Neuronal stem cell (in vitro differentiated cells): ENCODE data around the gene MRTFB.
"Not testable (repeated sequence)": the region's sequence is repeated elsewhere in the genome, so short reads cannot be mapped to it uniquely, and the experiment has no call there.

Source experiments
- DNase-seq: peaks from one replicate; pipeline ENCODE4 v3.0.0-alpha.2; 2013; ENCODE audit warnings: low spot score
- H2AFZ ChIP-seq: one replicate; pipeline ENCODE4 v1.6.1; 2013; ENCODE audit warnings: mild to moderate bottlenecking, low read length, inconsistent platforms
- H2AK5ac ChIP-seq: 2 replicates; pipeline ENCODE4 v1.6.1; 2013; ENCODE audit warnings: low read depth, mild to moderate bottlenecking, inconsistent platforms, low read length, moderate library complexity, mixed read lengths
- H2BK120ac ChIP-seq: 2 replicates; pipeline ENCODE4 v1.6.1; 2013; ENCODE audit warnings: low read depth, mild to moderate bottlenecking, inconsistent platforms, low read length, moderate library complexity, mixed read lengths
- H2BK12ac ChIP-seq: one replicate; pipeline ENCODE4 v1.6.1; 2013; ENCODE audit warnings: low read length, inconsistent platforms
- H2BK15ac ChIP-seq: 2 replicates; pipeline ENCODE4 v1.6.1; 2013; ENCODE audit warnings: mild to moderate bottlenecking, low read length, inconsistent platforms, mixed read lengths
- H2BK5ac ChIP-seq: one replicate; pipeline ENCODE4 v1.6.1; 2013; ENCODE audit warnings: inconsistent platforms, mild to moderate bottlenecking, low read length, moderate library complexity
- H3K14ac ChIP-seq: one replicate; pipeline ENCODE4 v1.6.1; 2013; ENCODE audit warnings: low read length, inconsistent platforms
- H3K18ac ChIP-seq: 2 replicates; pipeline ENCODE4 v1.6.1; 2013; ENCODE audit warnings: low read length, inconsistent platforms
- H3K23ac ChIP-seq: 2 replicates; pipeline ENCODE4 v1.6.1; 2013; ENCODE audit warnings: low read depth, mild to moderate bottlenecking, mixed read lengths, low read length, inconsistent platforms; ENCODE audit not compliant: poor library complexity
- H3K27ac ChIP-seq: replicated peaks from 3 replicates; pipeline ENCODE4 v1.5.1; 2013; ENCODE audit warnings: low read length, inconsistent platforms
- H3K27me3 ChIP-seq, 3 experiments: 2 replicates each; pipeline ENCODE4 v1.6.1; 2013; ENCODE audit warnings: low read length in 3 of 3, mild to moderate bottlenecking in 2 of 3, inconsistent platforms in 1 of 3, low read depth in 1 of 3, mixed read lengths in 1 of 3, moderate library complexity in 1 of 3; ENCODE audit not compliant: control insufficient read depth in 3 of 3, insufficient read depth in 3 of 3
- H3K36me3 ChIP-seq, 2 donors: replicated peaks in 1 of 2; 2 replicates each; pipeline ENCODE4 v1.6.1; 2013; ENCODE audit warnings: low read length in 2 of 2; ENCODE audit not compliant: control insufficient read depth in 2 of 2, insufficient read depth in 2 of 2
- H3K4ac ChIP-seq: 2 replicates; pipeline ENCODE4 v1.6.1; 2013; ENCODE audit warnings: inconsistent platforms, mild to moderate bottlenecking, low read length, moderate library complexity
- H3K4me1 ChIP-seq, 2 donors: 1 replicate in 1 of 2; 2 replicates in 1 of 2; pipeline ENCODE4 v1.6.1; 2013; ENCODE audit warnings: low read length in 2 of 2, low read depth in 1 of 2; ENCODE audit not compliant: control insufficient read depth in 2 of 2, insufficient read depth in 1 of 2
- H3K4me2 ChIP-seq: one replicate; pipeline ENCODE4 v1.6.1; 2013; ENCODE audit warnings: mild to moderate bottlenecking, low read length, inconsistent platforms; ENCODE audit not compliant: insufficient read depth, poor library complexity, severe bottlenecking
- H3K4me3 ChIP-seq, 2 donors: 2 replicates each; pipeline ENCODE4 v1.5.1; 2013; ENCODE audit warnings: low read length in 2 of 2, mild to moderate bottlenecking in 2 of 2, inconsistent platforms in 1 of 2, moderate library complexity in 1 of 2
- H3K79me1 ChIP-seq: one replicate; pipeline ENCODE4 v1.6.1; 2013; ENCODE audit warnings: low read depth, mild to moderate bottlenecking, inconsistent platforms, low read length, moderate library complexity
- H3K9ac ChIP-seq: one replicate; pipeline ENCODE4 v1.6.1; 2013; ENCODE audit warnings: mild to moderate bottlenecking, low read depth, low read length, inconsistent platforms; ENCODE audit not compliant: poor library complexity
- H3K9me3 ChIP-seq, 2 donors: replicated peaks in 1 of 2; 2 replicates each; pipeline versions ENCODE3 to v1.6.1; 2013; ENCODE audit warnings: low read length in 2 of 2, mild to moderate bottlenecking in 2 of 2, inconsistent platforms in 1 of 2, low read depth in 1 of 2, mixed read lengths in 1 of 2, moderate library complexity in 1 of 2; ENCODE audit not compliant: control insufficient read depth in 2 of 2, insufficient read depth in 1 of 2
- H4K8ac ChIP-seq: one replicate; pipeline ENCODE4 v1.6.1; 2013; ENCODE audit warnings: low read depth, mild to moderate bottlenecking, inconsistent platforms, low read length, moderate library complexity
- H4K91ac ChIP-seq: one replicate; pipeline ENCODE4 v1.6.1; 2013; ENCODE audit warnings: low read length, low read depth, mild to moderate bottlenecking, inconsistent platforms; ENCODE audit not compliant: poor library complexity
- WGBS, 2 donors: extraction: QIAGEN DNeasy Blood & Tissue Kit; methylation state at CpG; one replicate each; pipeline ENCODE4 v1.1.7; 2013; ENCODE audit warnings: missing lambda C conversion rate in 2 of 2, mixed read lengths in 1 of 2; ENCODE audit not compliant: insufficient read length in 2 of 2, insufficient replicate concordance in 1 of 2; ENCODE audit errors: extremely low coverage in 2 of 2; 5-methylcytosine and 5-hydroxymethylcytosine counted together

The MRTFB gene

GRCh38 chr16:14181371-14182050 is 110.4 kb downstream of the MRTFB start:
- no peak overlapping the region for H2AK5ac ChIP-seq
- no peaks in the 10 kb centered on the region for H3K36me3 ChIP-seq
- no peak overlapping the region for H2BK12ac ChIP-seq
- WGBS, 2 donors, result no CpG with 5 or more reads among the region's 2 CpGs
- no peak for DNase-seq
- H3K79me1 ChIP-seq, result no peaks in the 10 kb centered on the region
- no peak overlapping the region for H3K4ac ChIP-seq
- no peak overlapping the region for H3K4me2 ChIP-seq
- no peaks in the 10 kb centered on the region for H3K27me3 ChIP-seq
- no peak overlapping the region for H2BK15ac ChIP-seq
- H3K4me1 ChIP-seq, result peaks cover 10 to 16% of the 10 kb centered on the region in 2 donors
- H3K23ac ChIP-seq, result no peak overlapping the region
- H3K18ac ChIP-seq, result no peak overlapping the region
- H3K4me3 ChIP-seq, result no peak overlapping the region
- no peak overlapping the region for H2BK5ac ChIP-seq
- H4K8ac ChIP-seq, result no peak overlapping the region
- H3K14ac ChIP-seq, result no peak overlapping the region
- no peak overlapping the region for H2AFZ ChIP-seq
- H3K27ac ChIP-seq, result no peak overlapping the region
- no peak overlapping the region for H3K9ac ChIP-seq
- H2BK120ac ChIP-seq, result no peak overlapping the region
- no peaks in the 10 kb centered on the region for H3K9me3 ChIP-seq
- H4K91ac ChIP-seq, result no peak overlapping the region

- peaks cover 18 to 20% of the 10 kb centered on the region in 2 donors for H3K4me1 ChIP-seq
- no peak overlapping the region for H4K8ac ChIP-seq
- H3K4me2 ChIP-seq, result no peak overlapping the region
- no peak overlapping the region for H2BK15ac ChIP-seq
- WGBS, 2 donors, result no CpG with 5 or more reads among the region's 1 CpG
- H2AK5ac ChIP-seq, result no peak overlapping the region
- H3K27ac ChIP-seq, result no peak overlapping the region
- H3K36me3 ChIP-seq, result no peaks in the 10 kb centered on the region
- H2BK120ac ChIP-seq, result no peak overlapping the region
- H3K23ac ChIP-seq, result no peak overlapping the region
- no peak overlapping the region for H2AFZ ChIP-seq
- no peak overlapping the region for H2BK5ac ChIP-seq
- no peak overlapping the region for H3K4ac ChIP-seq
- H3K18ac ChIP-seq, result no peak overlapping the region
- H3K9me3 ChIP-seq, result no peaks in the 10 kb centered on the region
- H3K4me3 ChIP-seq, result no peak overlapping the region
- no peak overlapping the region for H2BK12ac ChIP-seq
- no peak overlapping the region for H3K14ac ChIP-seq
- H3K79me1 ChIP-seq, result no peaks in the 10 kb centered on the region
- H4K91ac ChIP-seq, result no peak overlapping the region
- no peak for DNase-seq
- no peak overlapping the region for H3K9ac ChIP-seq
- no peaks in the 10 kb centered on the region for H3K27me3 ChIP-seq
Measured at GRCh38 chr16:14182999-14183398, 111.9 kb downstream of the MRTFB start.

DNA sequence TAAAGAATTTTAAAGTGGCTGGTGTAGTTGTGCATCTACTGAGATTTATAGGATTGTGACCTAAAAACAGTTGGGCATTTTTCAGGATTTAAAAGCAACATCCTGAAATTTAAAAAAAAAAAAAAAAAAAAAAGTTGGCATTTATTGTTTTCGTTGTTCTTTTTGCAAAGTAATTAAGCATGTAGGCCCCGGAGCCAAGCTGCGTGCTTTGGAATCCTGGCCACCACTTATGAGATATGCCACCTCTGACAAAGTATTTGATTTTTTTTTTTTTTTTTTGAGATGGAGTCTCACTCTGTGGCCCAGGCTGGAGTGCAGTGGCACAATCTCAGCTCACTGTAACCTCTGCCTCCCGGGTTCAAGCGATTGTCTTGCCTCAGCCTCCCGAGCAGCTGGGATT is 112.8 kb downstream of the MRTFB start:
- not testable (repeated sequence) for DNase-seq, H3K18ac ChIP-seq, H3K36me3 ChIP-seq, H3K4me3 ChIP-seq, H2BK5ac ChIP-seq, H2BK12ac ChIP-seq, H3K14ac ChIP-seq, H3K9ac ChIP-seq, H2BK120ac ChIP-seq, H4K91ac ChIP-seq, H3K79me1 ChIP-seq, H3K27me3 ChIP-seq, H4K8ac ChIP-seq, H2AK5ac ChIP-seq, H3K9me3 ChIP-seq, H2BK15ac ChIP-seq, H2AFZ ChIP-seq, H3K27ac ChIP-seq, H3K4ac ChIP-seq, H3K23ac ChIP-seq, H3K4me2 ChIP-seq
- H3K4me1 ChIP-seq, result peaks cover 18 to 24% of the 10 kb centered on the region in 2 donors
- WGBS, 2 donors, result no CpG with 5 or more reads among the region's 6 CpGs

DNA sequence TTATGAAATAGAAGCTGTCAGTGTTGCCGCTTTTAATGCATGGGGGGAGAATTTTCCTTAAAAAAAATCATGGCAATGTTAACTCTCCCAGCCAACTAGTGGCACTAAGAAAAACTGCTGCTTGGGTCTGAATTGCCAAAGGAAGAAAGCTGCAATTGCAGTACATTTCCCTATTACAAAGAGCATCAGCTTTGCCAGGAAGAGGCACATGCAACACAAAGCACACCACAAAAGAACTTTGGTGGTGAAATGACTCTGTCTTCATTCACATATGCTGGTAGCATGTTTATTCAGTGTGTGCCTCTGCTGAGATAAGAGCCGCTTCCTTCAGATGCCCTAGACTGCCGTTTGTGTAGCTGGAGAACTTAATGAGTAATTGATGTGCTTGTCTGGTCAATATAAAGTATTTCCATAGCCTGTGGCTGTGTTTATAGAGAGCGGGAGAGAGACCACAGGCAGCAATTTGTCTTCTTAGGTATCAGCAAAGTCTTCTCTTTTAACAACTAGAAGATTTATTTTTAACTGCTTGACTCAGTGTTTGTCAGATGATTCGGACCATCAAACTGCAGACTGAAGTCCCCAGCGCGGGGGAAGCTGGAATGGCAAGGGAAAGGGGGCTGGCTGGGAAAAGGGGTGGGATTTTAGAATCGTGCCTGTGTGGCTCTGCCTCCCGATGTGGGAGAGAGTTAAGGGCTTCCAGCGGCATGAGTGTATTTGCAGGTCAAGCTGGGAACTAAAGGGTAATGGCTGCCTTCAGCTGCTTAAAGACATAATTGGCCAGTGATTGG is 115.1 kb downstream of the MRTFB start:
- Histone ChIP-seq H2AFZ (peak overlapping the region; percentile 68), H3K18ac (no peak overlapping the region), H3K4me1 (peaks cover 15 to 22% of the 10 kb centered on the region in 2 donors), H3K4me2 (peak overlapping the region; percentile 15), H3K9me3 (no peaks in the 10 kb centered on the region), H3K9ac (no peak overlapping the region), H3K23ac (no peak overlapping the region), H3K4ac (no peak overlapping the region), H2BK12ac (no peak overlapping the region), H3K14ac (no peak overlapping the region), H2BK15ac (no peak overlapping the region), H2AK5ac (no peak overlapping the region), H2BK120ac (no peak overlapping the region), H4K8ac (no peak overlapping the region), H3K4me3 (peak overlapping the region in 1 of 2 donors; percentile 53), H3K27ac (peak overlapping the region; percentile 41), H3K36me3 (no peaks in the 10 kb centered on the region), H3K79me1 (no peaks in the 10 kb centered on the region), H4K91ac (no peak overlapping the region), H3K27me3 (no peaks in the 10 kb centered on the region), H2BK5ac (no peak overlapping the region)
- WGBS, 2 donors, result no CpG with 5 or more reads among the region's 10 CpGs
- peak; percentile 38 for DNase-seq
